ENCODE measurements around the gene WNT16.
A peak's percentile ranks its signal among the peaks of the same experiment; 100 is the strongest.
"Not testable (repeated sequence)": the region's sequence is repeated elsewhere in the genome, so short reads cannot be mapped to it uniquely, and the experiment has no call there.

The WNT16 gene, protein sequence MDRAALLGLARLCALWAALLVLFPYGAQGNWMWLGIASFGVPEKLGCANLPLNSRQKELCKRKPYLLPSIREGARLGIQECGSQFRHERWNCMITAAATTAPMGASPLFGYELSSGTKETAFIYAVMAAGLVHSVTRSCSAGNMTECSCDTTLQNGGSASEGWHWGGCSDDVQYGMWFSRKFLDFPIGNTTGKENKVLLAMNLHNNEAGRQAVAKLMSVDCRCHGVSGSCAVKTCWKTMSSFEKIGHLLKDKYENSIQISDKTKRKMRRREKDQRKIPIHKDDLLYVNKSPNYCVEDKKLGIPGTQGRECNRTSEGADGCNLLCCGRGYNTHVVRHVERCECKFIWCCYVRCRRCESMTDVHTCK

DNA sequence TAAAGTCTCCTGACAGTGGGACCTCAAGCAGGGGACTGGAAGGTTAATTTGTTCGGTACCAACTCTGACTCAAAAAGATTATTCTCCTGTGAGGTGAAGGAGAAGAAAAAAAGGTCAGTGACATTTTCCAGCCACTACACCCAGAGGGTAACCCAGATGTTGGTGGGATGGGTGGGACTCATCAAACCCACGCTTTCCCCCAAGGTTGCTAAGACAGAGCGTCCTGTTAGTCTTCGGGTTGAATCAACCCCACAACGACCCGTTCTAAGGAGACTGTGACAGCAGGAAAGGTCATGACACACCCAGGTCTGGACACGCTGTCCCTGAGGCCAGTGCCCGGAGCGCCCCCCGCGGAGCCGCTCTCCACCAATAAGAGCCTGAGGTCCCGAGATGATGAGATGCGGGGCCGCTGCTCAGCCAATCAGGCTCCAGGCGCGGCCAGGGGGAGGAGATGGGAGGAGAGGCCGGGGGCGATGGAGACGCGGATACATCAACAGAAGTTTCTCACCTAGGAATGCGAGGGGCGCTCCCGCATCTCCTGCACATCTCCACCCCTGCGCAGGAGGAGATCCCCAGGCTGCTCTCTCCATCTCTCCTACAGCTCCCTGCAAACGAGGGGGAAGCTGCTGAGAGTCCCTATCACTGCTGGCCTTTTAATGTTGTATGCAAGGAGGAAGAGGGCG lies at the start of gene WNT16:
TSS of gene WNT16 (plus strand) at position 493 of the 683 bp plus-strand sequence. CDS start 293 bp downstream, outside the sequence.
- peak; percentile 26 for DNase-seq

DNA sequence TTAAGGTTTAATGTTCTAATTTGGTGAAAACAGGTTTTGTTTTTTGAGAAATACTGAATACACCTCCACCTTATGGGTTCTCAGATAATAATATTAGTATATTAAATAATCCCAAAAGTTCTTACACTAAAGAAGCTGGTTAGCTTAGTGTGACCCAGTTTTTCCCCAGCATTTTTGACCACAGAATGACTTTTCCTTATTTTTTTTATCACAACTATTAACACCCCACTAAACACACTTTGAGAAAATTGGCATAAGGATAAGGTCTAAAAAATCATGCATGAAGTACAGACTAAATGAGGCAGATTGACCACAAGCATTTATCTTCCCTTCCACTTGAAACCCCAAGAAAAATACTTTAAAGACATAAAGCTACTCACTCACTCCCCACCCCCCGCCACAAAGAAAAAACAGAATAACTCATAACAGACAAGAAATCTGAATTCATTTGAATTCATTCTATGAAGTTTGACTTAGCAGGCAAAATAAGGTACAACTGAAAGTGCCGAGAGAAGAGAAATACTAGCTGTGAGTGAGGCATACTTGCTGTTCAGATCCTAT lies 49.7 kb upstream of the WNT16 start:
- no peak for DNase-seq

DNA sequence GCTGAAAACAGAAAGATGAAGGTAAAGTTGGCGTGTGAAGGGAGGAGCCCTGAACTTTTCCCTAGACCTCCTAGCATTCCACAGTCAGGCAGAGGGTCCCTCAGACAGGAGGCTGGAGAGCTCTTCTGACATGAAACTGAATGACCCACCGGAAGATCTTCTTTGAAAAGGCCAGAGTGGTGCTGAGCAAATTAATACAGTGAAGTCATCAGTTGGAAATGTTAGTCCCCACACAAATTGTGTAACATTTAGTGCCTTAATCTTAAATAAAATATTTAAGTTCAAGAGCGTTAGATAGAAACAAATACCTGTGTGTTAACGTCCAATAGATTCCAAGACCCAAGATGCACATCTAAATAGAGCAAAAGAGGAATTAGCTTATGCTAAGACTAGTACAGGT lies 49.0 kb upstream of the WNT16 start:
- no peak for DNase-seq

DNA sequence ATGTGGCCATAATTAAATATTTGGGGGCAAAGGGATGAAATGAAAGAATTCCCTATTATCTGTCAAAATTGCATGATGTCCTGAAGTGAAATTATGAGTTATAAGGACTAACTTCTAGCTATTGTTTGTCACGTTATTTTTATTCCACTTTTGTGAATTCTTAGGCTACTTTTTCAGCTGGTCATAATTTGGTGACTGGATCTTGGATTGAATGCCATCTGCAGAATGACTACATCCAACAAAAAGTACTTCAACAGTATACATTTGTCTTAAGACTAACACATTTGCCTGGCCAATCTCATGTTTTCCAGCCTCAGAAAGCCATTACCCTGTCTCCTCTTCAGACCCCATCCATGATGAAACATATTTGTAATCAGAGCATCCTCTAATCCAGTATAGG lies 48.1 kb upstream of the WNT16 start:
- no peak for DNase-seq

DNA sequence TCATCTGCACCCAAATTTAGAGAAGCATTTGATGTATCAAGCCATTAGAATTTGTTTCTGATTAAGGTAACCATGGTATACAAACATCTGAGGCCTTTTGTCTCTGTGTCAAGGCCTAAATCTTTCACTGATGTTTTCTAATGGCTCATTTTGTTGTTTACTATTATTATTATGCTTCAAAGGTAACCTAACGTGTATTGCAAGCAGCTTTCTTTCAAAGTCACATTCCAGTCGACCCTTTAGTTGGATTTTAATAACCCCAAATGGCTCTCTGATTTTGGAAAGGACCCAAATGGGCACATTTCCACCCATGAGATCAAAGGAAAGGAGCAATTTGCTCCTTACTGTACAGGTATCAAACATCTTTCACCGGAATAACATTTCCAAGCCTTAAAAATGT lies 46.7 kb upstream of the WNT16 start:
- DNase-seq, result no peak

DNA sequence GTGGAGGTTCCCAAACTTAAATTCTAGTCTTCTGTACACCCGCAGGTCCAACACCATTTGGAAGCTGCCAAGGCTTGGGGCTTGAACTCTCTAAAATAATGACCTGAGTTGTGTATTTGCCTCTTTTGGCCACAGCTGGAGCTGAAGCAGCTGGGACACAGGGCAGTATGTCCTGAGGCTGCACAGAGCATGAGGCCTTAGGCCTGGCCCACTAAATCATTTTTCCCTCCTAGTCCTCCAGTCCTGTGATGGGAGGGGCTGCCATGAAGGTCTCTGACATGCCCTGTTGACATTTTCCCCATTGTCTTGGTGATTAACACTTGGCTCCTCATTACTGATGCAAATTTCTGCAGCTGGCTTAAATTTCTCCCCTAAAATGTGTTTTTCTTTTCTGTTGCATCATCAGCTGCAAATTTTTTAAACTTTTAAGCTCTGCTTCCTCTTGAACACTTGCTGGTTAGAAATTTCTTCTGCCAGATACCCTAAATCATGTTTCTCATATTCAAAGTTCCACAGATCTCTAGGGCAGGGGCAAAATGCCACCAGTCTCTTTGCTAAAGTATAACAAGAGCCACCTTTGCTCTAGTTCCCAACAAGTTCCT lies 43.6 kb upstream of the WNT16 start:
- DNase-seq, result no peak

DNA sequence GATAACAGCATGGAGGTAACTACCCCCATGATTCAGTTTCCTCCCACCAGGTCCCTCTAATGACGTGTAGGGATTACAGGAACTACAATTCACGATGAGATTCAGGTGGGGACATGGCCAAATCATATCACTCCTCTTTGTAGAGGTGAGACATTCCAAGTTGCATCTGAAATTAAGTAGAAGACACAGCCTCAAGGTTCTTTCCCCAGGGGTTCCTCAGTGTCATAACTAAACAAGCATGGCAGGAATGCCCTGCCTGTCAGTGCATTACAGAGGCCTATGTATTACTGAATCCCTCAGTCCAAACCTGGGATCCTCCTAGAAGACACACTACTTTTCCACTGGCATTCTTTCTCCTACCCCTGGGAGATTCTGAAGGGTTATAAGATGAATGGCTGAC lies 42.6 kb upstream of the WNT16 start:
- no peak for DNase-seq

DNA sequence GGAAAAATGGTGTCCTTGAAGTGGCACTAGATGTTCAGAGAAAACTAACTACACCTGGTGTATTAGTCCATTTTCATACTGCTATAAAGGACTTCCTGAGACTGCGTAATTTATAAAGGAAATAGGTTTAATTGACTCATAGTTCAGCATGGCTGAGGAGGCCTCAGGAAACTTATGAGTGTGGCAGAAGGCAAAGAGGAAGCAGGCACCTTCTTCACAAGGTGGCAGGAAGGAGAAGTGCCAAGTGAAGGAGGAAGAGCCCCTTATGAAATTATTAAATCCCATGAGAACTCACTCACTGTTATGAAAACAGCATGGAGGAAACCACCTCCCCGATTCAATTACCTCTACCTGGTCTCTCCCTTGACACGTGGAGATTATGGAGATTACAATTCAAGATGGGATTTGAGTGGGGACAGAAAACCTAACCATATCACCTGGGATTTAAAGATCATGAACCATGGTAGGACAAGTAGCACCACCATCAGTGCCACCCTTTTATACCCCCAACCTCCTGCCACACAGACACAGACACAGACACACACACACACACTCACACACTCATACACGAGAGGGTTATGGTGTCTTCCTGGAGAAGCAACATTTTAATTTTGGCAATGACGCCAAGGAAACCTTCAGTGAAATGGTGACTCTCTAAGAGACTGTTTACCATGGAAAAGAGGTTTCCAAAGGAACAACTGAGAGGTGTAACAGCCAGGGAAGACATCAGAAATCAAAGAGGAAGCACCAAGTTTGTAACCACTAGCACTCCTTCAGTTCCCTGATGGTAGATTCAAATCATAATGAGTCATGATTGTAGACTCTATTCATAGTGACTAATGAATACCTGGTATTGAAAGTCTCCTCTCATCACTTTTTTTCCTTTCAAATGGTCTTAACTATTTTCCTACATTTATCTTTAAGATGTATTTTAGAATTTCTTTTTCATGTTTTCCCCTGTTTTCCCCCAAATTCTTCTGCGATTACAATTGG lies 41.8 kb upstream of the WNT16 start:
- no peak for DNase-seq

DNA sequence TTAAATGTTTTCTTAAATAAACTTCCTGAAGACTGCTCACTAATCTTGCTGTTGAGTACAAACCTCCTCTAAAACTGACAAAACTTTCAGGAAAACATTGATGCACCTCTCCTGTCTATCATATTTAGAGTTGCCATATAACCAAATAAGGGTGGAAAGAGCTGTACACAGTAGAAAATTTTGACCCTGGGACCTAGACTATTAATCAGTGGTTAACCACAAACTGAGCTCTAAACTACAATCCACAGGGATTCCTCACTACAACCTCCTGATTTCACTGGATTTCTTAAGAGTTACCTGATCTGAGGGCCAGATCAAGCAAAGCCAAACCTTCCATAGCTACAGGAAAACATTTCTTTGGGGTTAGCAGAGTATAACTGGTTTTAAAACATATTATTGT lies 39.9 kb upstream of the WNT16 start:
- DNase-seq, result no peak

DNA sequence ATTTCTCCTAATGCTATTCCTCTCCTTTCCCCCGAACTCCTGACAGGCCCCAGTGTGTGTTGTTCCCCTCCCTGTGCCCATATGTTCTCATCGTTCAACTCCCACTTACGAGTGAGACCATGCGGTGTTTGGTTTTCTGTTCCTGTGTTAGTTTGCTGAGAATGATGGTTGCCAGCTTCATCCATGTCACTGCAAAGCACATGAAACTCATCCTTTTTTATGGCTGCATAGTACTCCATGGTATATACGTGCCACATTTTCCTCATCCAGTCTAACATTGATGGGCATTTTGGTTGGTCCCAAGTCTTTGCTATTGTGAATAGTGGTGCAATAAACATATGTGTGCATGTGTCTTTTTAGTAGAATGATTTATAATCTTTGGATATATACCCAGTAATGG lies 38.9 kb upstream of the WNT16 start:
- DNase-seq, result not testable (repeated sequence)

DNA sequence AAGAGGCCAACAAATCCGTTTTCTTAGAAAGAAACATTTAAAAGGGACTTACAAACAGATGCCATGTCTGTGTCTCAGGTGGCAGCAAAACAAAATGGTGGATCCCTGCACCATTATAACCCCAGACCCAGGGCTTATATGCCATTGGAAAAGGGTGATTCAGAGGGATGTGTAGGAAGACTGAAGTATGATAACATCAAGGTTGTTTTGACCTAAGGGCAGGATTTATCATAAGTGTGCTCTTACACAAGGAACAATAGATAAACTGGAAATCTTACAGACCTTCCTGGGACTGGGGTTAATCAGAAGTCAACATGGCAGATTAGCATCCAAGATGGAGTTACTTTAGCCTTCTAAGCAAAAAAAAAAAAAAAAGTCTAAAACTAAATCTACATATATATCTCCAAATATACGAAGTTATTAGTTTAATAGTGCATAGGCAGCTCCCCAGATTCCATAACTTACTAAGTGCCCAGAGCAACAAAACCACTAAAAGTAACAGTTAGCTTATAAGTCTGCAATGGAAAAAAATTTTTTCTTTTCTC lies 34.3 kb upstream of the WNT16 start:
- DNase-seq, result no peak

DNA sequence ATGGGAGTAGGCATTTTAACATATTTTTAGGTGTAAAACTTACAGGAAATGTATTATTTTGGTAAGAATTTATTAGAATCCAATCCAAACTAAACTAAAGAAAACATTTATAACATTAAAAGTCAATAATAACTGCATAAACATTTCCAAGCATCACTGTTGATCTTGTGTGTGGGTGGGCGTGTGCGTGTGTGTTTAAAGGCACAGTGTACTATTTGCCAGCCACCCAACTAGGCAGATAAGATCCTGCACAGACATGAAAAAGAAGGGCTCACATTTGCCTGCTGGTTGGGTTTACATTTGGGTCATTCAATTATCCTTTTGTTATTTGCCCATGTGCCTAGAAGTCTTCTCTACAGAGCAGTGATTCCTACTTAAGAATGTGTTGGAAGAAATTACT lies 31.0 kb upstream of the WNT16 start:
- no peak for DNase-seq

DNA sequence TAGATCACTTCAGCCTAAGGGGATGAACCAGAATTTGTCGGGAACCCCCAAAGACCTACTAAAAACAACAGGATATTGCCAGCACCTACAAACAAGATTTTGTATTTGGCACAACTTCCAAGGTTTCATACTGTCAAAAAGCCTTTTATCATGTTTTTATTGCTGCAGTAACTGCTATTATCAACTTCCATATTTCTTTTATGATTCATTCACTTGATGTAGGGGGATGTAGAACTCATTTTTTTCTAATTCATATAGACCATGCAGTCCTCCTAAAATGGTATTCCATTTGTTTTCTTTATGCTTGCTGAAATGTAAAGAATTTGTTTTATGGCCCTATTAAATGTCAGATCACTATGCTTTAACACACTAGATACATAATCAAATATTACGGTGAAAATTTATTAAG lies 30.0 kb upstream of the WNT16 start:
- no peak for DNase-seq

DNA sequence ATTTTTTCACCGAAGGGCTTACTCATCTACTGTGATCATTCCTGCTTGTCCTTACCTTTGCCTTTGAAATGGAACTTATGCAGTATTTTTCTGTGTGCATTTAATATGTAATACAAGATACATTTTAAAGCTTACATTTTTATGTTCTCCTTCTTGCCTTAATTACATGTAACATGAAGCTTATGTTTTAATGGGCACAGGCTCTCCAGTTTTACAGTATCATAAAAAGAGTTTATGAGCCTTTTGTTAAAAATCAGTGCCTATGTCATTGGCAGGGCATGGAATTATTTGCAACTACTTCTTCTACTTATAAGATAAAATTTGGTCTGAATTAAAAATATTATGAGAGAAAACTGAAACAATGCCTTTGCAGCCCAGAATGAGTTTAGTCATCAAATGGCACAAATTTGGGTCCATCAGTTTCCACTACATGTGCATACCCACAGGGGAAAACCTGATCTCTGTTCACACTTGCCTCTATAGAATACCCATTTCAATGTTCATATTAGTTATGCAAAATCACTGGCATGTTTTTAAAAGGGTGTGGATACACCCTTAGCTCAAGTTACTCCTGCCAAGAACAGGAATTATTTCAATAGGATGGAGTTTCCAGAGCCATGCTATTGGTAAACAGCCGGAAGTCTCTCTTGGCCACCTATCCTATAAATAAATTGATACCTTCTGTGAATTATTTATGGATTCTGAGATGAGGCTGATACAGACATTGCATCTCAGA lies 27.9 kb upstream of the WNT16 start:
- DNase-seq, result no peak

DNA sequence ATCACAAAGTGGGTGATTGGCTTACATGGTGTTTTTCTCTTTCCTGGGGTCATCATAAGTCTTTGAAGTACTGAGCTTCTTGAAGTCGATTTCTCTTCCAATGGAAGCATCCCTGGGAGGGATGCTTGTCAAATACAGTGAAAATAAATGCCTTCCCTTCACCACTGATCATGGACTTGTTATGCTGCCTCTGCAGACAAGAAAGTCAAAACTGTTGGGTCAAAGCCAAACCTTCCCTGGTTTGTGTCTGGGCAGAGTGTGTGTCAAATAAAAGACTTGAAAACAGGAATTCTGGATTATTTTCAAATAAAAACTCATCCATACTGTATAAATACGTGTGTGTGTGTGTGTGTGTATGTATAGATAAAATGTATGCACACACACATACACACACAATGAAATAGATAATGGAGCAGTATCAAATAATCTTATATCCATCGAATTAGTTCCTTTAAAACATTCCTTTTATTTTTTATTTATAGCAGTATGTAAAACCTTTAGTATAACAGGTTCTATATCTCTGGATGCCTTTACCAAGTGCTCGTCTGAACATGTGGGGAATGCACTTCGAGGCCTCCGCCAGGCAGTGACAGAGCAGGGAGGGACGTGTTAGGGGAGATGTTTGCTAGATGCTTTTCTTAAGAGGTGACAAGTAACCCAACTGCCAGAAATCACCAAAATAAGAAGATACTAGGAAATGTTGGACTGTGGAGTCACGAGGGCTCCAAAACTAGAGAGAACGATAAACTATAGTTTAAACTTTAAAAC lies 27.2 kb upstream of the WNT16 start:
- no peak for DNase-seq

DNA sequence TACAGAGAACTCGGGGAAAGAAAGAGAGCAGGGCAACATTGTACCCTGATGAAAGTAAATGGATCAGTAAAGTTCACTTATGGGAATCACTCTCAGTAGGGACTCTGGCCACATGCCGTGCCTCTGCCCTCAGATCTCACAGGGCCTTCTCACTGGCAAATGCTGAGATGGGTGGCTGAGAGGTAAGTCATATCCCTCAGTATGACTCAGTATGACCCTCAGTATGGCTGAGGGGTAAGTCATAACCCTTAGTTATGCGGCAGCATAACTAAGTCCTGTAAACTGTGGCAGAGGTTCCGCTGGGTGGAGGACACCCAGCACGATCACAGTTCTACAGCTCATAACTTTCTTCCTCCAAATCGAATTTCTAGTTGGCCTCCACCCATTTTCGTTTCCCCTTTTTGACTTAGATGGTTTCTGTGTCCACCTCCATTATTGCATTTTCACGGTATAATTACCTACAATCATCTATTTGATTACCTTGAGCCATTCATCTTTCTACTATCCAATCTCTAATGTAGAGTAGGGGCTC lies 26.5 kb upstream of the WNT16 start:
- no peak for DNase-seq

DNA sequence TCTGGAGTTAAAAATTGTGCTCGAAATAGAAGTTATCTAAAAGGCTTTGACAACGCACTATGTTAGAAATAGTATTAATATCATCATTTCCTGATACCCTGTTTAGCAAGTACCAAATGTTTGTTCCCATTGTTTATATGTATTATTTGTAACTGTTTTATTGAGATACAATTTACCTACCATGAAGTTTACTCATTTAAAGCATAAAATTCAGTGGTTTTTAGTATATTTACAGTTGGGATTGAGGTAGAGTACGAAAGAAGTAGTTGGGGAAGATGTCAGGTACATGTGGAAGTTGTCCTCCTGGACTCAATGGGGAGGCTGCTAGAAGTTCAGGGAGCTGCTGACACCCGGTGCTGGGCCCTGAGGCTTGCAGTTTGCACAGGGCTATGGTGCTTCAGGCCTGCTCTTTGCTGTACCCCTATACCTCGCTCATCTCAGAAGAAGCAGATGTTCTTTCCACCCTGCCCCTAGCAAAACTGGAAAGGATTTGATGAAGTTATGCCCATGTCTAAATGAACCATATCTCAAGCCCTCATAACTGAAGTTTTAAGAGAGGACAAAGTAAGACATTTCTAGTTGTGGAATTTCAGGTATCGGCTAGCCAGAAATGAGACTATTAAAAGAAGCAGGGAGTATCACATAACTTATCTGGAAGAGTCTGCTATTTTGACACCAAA lies 25.2 kb upstream of the WNT16 start:
- no peak for DNase-seq

DNA sequence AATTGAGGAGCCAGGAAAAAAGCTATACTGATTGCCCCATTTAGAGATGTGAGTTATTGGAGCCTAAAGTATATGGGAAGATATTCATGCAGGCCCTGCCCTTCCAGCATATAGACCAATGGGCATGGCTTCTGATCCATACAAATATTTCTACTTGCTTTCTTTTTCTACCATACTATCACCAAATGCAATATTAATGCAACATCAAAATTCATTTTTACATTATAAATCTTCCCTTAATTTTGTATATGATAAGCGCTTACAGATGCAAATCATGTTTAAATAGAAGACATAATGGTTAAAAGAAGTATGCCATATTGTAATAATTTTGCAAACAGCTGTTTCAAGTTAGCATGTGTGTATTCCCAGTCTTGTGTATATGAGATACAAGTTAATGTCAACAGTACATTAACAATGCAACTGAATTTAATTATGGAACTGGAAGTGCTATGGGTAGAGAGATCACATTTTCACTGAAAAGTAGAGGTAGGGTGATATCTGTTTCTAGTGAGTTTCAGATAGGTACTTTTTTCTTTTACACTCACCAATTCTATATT lies 24.6 kb upstream of the WNT16 start:
- DNase-seq, result no peak

DNA sequence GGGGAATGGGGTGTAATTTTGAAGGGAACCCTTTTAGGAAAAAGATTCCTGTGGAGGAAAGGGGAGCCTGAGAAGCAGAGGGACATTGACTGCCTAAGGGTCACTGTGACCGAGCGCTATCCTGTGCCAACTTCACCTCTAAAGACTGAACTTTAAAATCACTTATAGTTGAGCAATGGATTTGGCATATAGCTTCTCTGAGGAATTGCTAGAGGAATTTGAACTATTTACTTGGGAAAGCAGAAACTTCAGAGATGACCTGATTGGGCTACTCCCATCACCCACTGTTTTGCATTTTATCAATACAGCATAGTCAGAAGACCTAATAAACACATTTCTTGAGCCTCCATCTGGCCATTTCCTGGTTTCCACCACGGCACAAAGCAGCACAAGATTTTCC lies 23.7 kb upstream of the WNT16 start:
- DNase-seq, result no peak

DNA sequence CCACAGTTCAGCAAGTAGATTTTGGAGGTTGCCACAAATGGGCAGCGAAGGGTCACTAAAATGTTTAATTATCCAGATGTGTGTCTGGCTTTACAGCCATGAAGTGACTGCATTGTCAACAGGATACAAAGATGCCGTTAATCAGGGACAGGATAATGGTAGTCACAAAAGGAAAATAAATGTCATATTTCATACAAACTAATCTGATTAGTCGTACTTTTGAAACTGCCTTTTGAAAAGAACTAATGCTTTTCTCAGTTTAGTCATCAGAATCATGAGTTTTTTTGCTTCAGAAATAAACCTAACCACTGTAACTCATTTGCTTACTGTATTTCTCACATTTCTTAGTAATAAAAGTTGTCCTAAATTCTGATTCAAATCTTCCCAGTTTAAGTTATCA lies 22.2 kb upstream of the WNT16 start:
- no peak for DNase-seq

Measured in stimulated activated CD8-positive, alpha-beta memory T cell treated with anti-CD3 and anti-CD28 coated beads, Interleukin-4, amount 100 ng/mL, for 48 hours (primary cell).